Ovary (tissue), 9 donors: ENCODE results near the gene SEBOX. TPM values are rescaled to one million over a fixed set of nuclear protein-coding genes. Genes with fewer than 3 reads are reported as not detected.
A peak's percentile ranks its signal among the peaks of the same experiment; 100 is the strongest.

Experiments
- DNase-seq, 5 donors: peaks; one replicate each; pipeline ENCODE4 v3.0.0-alpha.2; 2019 to 2020
- H3K27ac ChIP-seq, 2 donors: fragments of 200-600 bp; one replicate each; pipeline versions ENCODE4 v1.5.1 to v1.8.0; 2019 to 2022
- H3K27me3 ChIP-seq: fragments of 200-600 bp; one replicate; pipeline ENCODE4 v1.8.0; 2022
- H3K36me3 ChIP-seq: fragments of 200-600 bp; sonication (generic); one replicate; pipeline ENCODE4 v1.5.1; 2019
- H3K4me1 ChIP-seq: one replicate; pipeline ENCODE4 v1.8.1; 2013; ENCODE audit warnings: mild to moderate bottlenecking, moderate library complexity; ENCODE audit not compliant: insufficient read depth
- H3K4me3 ChIP-seq: fragments of 200-600 bp; sonication (generic); one replicate; pipeline ENCODE4 v1.5.1; 2017
- H3K9me3 ChIP-seq, 2 donors: fragments of 200-600 bp in 1 of 2; sonication (generic) in 1 of 2; one replicate each; pipeline versions ENCODE4 v1.5.1 to v1.8.1; 2013 to 2019; ENCODE audit warnings: mild to moderate bottlenecking in 1 of 2, moderate library complexity in 1 of 2
- CTCF ChIP-seq, 3 donors: fragments of 450-650 bp in 2 of 3; fragments of 200-600 bp in 1 of 3; IDR thresholded peaks; one replicate each; pipeline versions ENCODE4 v1.5.1 to v1.8.0; 2016 to 2022; ENCODE audit warnings: antibody characterized with exemption in 3 of 3, mild to moderate bottlenecking in 1 of 3
- EP300 ChIP-seq: sonication (generic); formaldehyde crosslinking; IDR thresholded peaks from one replicate; pipeline ENCODE4 v1.6.1; 2017; ENCODE audit warnings: antibody characterized with exemption
- POLR2A ChIP-seq: fragments of 450-650 bp; IDR thresholded peaks from one replicate; pipeline ENCODE4 v1.6.1; 2017; ENCODE audit warnings: antibody characterized with exemption, mild to moderate bottlenecking, moderate library complexity
- WGBS, 3 donors: extraction: QIAGEN DNeasy Blood & Tissue Kit in 1 of 3; methylation state at CpG; one replicate each; pipeline versions ENCODE4 v1.1.5 to v1.1.7; 2013 to 2017; 5-methylcytosine and 5-hydroxymethylcytosine counted together
- intact Hi-C, 4 donors: fragments of 100-400 bp; cut with DNase I; formaldehyde crosslinking; loops; one replicate each; pipeline versions ENCODE4 v1.11.0 to v1.15.1; 2022 to 2023
- polyA plus RNA-seq, 2 donors: library from polyadenylated mRNA; stranded (reverse); fragments of 200-250 nt in 1 of 2; fragments of 350-450 nt in 1 of 2; fragmentation: Illumina TruSeq in 1 of 2; extraction: RNeasy Lipid Tissue Mini Kit (QIAGEN cat#74804) in 1 of 2; gene quantifications; one replicate each; pipeline ENCODE4 v1.2.3, GENCODE V29; 2013 to 2014
- total RNA-seq, 7 donors: library from RNA; depleted of rRNA in 2 of 7; stranded (reverse); fragments of >200 nt in 2 of 7; fragmentation: NEBNext Ultra II Directional in 3 of 7; extraction: Animal tissue kit (Norgen Biotek cat#: 25700) in 3 of 7; gene quantifications; one replicate each; pipeline versions ENCODE4 v1.1.0 to v1.2.4, GENCODE V29; 2016 to 2023
- donor health status: DM: no; HTN: no; CAD: no; lungs with moderate emphysema.
- donor health status: DM: no; HTN: no; CAD: no.
- donor health status: Bipolar disorder and iron deficiency.
- donor health status: DM: yes; HTN: yes; CAD: no.
- donor health status: DM: no; HTN: no; CAD: no.
- donor health status: DM: yes; HTN: yes; CAD: no.

Gene SEBOX
- total and polyA plus RNA-seq, 9 donors = not detected

GRCh38 chr17:28372203-28372944 is 7.4 kb upstream of the SEBOX start:
- Histone ChIP-seq H3K4me1 (peaks cover 7% of the 10 kb centered on the region), H3K27ac (peak overlapping the region in 1 of 2 donors; percentile 69), H3K36me3 (no peaks in the 10 kb centered on the region), H3K9me3 (no peaks in the 10 kb centered on the region), H3K27me3 (no peaks in the 10 kb centered on the region), H3K4me3 (peak overlapping the region; percentile 58)
- TF ChIP-seq CTCF (IDR thresholded peaks at IDR 0.05) (no peak), POLR2A (no peak), EP300 (no peak)
- 6 to 8% (median 6%) methylated on average over 39 to 53 of the region's 53 CpGs for WGBS, 3 donors
- intact Hi-C loops = loop anchor here in 1 of 4 donors (2.0 kb wide), 1 partner anchor 20 kb away; no protein-coding TSS in a partner anchor
- DNase-seq = peak in 2 of 5 donors; percentile 48 to 58

GRCh38 chr17:28371245-28372202 is 6.5 kb upstream of the SEBOX start, which contains the start of gene SARM1:
Gene SARM1, plus strand, starts transcription at chr17:28371694. Its CDS starts 339 bp downstream, at chr17:28372033.
- H3K4me1 ChIP-seq = peaks cover 7% of the 10 kb centered on the region
- H3K27me3 ChIP-seq = no peaks in the 10 kb centered on the region
- intact Hi-C loops = loop anchor here in 1 of 4 donors (2.0 kb wide), 1 partner anchor 21 kb away; no protein-coding TSS in a partner anchor
- WGBS, 3 donors = 0 to 2% (median 0%) methylated on average over 77 to 80 of the region's 80 CpGs
- H3K36me3 ChIP-seq = no peaks in the 10 kb centered on the region
- TF ChIP-seq POLR2A (no peak), CTCF (IDR thresholded peaks at IDR 0.05) (no peak), EP300 (no peak)
- DNase-seq = peak; percentile 87 to 92 (median 89)
- peak within 1 kb of the TSS in 1 of 2 donors; percentile 69 for H3K27ac ChIP-seq
- H3K4me3 ChIP-seq = peak within 1 kb of the TSS; percentile 58
- no peaks in the 10 kb centered on the region for H3K9me3 ChIP-seq

GRCh38 chr17:28370744-28371103 is 5.7 kb upstream of the SEBOX start:
- peak overlapping the region in 1 of 2 donors; percentile 69 for H3K27ac ChIP-seq
- WGBS, 3 donors = 30 to 54% (median 48%) methylated on average over 1 of the region's 1 CpG
- no peak overlapping the region for H3K4me3 ChIP-seq
- H3K4me1 ChIP-seq = peaks cover 7% of the 10 kb centered on the region
- no peaks in the 10 kb centered on the region for H3K36me3 ChIP-seq
- H3K27me3 ChIP-seq = no peaks in the 10 kb centered on the region
- no peak for TF ChIP-seq EP300
- TF ChIP-seq POLR2A = no peak
- no peak for TF ChIP-seq CTCF (IDR thresholded peaks at IDR 0.05)
- DNase-seq = no peak
- H3K9me3 ChIP-seq = no peaks in the 10 kb centered on the region
- intact Hi-C loops = no loop called here

GRCh38 chr17:28370035-28370743 is 5.2 kb upstream of the SEBOX start, which contains the start of gene VTN:
Gene VTN, minus strand, starts transcription at chr17:28370307. Its CDS starts 104 bp downstream, at chr17:28370203.
- intact Hi-C loops = no loop called here
- Histone ChIP-seq H3K9me3 (no peaks in the 10 kb centered on the region), H3K27me3 (no peaks in the 10 kb centered on the region), H3K27ac (peak within 1 kb of the TSS in 1 of 2 donors; percentile 69), H3K4me1 (peaks cover 7% of the 10 kb centered on the region), H3K36me3 (no peaks in the 10 kb centered on the region), H3K4me3 (no peak within 1 kb of the TSS)
- WGBS, 3 donors = 18 to 26% (median 21%) methylated on average over 8 of the region's 8 CpGs
- TF ChIP-seq EP300 = no peak
- no peak for TF ChIP-seq CTCF (IDR thresholded peaks at IDR 0.05)
- DNase-seq = peak in 1 of 5 donors; percentile 56
